Testis (tissue), 2 donors: ENCODE results near the gene CFAP70.

Experiments
- CTCF ChIP-seq, 3 experiments: fragments of 450-650 bp in 2 of 3; fragments of 200-600 bp in 1 of 3; sonication (generic) in 1 of 3; IDR thresholded peaks; one replicate each; pipeline ENCODE4 v1.5.1; 2016 to 2019; ENCODE audit warnings: antibody characterized with exemption in 3 of 3, mild to moderate bottlenecking in 2 of 3, moderate library complexity in 1 of 3
- POLR2A ChIP-seq: fragments of 450-650 bp; IDR thresholded peaks from one replicate; pipeline ENCODE4 v1.6.1; 2017; ENCODE audit warnings: antibody characterized with exemption, mild to moderate bottlenecking, moderate library complexity

GRCh38 chr10:73232887-73233286, 125.8 kb downstream of the CFAP70 start:
- TF ChIP-seq CTCF (IDR thresholded peaks at IDR 0.05) (no peak), POLR2A (no peak)
